Measurements from ENCODE around the gene ATAD1.

DNA sequence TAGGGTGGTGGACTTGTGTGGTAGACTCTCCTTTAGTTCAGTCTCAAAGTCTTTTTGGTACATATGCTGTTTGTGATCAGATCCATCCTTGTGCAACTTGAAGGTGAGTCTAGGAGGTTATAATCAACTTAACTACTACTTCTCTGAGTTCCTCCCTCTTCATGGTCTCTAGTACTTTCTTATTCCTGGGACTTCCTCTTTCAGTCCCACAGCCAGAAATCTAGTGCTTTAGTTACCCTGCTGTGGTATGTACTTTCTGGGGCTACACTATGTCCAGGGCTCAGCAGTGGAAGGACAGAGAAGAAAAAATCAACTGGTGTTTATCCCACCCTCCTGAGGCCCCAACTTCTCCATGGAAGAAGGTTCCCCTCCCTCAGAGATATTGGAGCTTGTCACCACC is 19.4 kb upstream of the ATAD1 start:
- TF ChIP-seq, protein P1, sequence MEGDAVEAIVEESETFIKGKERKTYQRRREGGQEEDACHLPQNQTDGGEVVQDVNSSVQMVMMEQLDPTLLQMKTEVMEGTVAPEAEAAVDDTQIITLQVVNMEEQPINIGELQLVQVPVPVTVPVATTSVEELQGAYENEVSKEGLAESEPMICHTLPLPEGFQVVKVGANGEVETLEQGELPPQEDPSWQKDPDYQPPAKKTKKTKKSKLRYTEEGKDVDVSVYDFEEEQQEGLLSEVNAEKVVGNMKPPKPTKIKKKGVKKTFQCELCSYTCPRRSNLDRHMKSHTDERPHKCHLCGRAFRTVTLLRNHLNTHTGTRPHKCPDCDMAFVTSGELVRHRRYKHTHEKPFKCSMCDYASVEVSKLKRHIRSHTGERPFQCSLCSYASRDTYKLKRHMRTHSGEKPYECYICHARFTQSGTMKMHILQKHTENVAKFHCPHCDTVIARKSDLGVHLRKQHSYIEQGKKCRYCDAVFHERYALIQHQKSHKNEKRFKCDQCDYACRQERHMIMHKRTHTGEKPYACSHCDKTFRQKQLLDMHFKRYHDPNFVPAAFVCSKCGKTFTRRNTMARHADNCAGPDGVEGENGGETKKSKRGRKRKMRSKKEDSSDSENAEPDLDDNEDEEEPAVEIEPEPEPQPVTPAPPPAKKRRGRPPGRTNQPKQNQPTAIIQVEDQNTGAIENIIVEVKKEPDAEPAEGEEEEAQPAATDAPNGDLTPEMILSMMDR (conservative IDR thresholded peaks at IDR 0.05 in 1 of 2, IDR thresholded peaks at IDR 0.05 in 1 of 2; ENCODE audit: low read depth in 1 of 2, low read length in 2 of 2): no peak
- no peak for TF ChIP-seq EZH2 (IDR thresholded peaks at IDR 0.05; ENCODE audit: low read length, missing control alignments)

Measured in fibroblast of lung (primary cell).